ENCODE measurements around the gene FAM184A.

The FAM184A gene

DNA sequence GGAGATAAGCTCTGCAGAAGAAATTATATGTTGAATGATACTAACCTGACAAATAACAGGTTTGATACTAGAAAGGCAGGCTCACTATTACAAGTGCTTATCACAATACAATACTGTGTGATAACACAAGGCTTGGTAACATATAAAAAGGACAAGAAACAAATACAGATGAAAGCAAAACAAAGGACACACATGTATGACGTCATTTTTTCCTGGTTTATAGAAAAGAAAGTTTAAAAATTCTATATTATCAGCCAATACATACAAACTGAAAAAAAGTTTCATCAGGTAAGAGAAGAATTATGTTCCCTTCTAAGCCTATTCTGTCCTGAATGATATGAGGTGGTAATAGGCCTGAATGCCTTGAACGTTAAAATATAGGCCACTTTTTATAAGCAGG is 111.2 kb downstream of the FAM184A start:
- no peak for DNase-seq (ENCODE audit: low spot score)

- no peak for DNase-seq (ENCODE audit: low spot score)
Observed at GRCh38 chr6:118965843-118966370, 112.6 kb downstream of the FAM184A start.

DNA sequence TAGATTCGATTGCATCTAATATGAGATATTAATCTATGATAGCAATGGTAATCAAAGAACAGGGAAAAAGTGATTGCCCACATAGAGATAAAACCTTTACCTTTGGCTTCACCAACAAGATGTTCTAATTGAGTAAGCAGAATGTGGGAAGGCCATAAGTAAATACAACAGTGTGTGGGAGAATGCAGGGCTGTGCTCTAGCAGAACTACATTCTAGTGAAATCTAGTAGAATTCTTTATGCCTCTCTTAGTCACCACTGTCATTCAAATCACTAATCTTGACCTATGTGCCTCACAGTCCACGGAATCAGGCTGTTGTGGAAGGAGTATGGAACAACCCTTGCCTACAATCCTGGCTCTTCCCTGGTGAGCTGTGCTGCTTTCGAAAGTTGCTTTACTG is 113.1 kb downstream of the FAM184A start:
- no peak for DNase-seq (ENCODE audit: low spot score)

DNA sequence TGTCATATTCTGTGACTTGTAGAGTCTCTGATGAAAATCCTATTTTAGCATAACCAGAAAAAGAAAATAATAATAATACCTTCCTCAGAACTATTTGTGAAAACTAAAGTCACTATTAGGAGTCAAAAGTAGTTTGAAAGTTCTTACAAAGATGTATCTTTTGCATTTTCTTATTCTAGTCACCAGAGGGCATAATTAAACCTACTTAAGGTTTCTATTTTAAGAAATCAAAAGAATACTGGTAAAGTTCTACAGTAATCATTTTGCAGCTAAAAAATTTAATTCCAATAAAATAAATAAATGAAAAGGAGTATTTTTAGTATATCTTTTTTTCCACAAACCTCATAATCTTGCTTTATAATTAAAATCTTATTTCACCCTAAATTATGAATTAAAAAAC is 115.5 kb downstream of the FAM184A start:
- no peak for DNase-seq (ENCODE audit: low spot score)

DNA sequence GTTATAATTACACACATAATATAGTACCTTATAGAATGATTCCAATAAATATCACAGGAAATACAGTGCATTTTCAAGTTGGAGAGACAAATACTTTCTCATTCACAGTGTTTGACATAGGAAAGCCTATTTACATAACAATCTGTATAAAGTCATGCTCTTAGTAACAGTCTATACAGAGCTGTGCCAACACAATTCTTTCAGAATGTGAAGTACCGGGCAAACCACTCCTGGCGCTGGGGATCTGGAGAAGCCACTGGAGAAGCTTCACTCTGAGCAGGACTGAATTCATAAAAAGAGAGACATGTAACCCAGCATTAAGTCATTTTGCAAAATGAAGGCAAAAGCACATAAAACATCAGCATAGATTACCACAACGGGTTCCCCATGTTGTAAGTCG is 118.6 kb downstream of the FAM184A start:
- no peak for DNase-seq (ENCODE audit: low spot score)

DNA sequence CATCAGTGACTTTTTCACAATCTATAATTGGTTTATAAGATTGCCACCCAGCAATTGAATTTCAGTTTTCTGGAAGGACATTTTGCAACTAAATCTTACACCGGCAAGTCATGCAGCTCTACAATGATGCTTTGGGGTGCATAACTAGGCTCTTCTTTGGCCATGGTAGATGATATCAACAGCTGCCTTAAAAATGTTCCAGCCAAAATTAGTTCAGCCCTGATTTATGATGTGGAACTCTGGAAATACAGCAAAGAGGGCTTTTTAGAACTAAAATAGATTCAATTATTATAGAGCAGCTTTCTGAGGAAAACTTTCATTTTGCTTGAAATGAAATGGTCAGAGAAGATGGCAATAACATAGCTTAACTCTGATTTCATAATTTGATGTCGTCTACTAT is 125.1 kb downstream of the FAM184A start:
- no peak for DNase-seq (ENCODE audit: low spot score)

- no peak for DNase-seq (ENCODE audit: low spot score)
Observed at GRCh38 chr6:118952683-118953082, 125.8 kb downstream of the FAM184A start.

DNA sequence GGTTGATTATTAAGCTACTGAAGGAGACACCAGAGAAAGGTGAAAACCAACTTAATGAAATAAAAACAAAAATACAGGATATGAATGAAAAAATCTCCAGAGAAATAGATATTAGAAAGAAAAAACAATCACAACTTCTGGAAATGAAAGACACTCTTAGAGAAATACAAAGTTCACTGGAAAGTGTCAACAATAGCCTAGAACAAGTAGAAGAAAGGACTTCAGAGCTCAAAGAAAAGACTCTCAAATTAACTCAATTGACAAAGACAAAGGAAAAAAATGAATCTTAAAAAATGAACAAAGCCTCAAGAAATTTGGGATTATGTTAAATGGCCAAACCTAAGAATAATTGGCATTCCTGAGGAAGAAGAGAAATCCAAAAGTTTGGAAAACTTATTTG is 133.2 kb downstream of the FAM184A start:
- DNase-seq (ENCODE audit: low spot score) = no peak

- no peak for DNase-seq (ENCODE audit: low spot score)
Observed at GRCh38 chr6:118940770-118941169, 137.7 kb downstream of the FAM184A start.

DNA sequence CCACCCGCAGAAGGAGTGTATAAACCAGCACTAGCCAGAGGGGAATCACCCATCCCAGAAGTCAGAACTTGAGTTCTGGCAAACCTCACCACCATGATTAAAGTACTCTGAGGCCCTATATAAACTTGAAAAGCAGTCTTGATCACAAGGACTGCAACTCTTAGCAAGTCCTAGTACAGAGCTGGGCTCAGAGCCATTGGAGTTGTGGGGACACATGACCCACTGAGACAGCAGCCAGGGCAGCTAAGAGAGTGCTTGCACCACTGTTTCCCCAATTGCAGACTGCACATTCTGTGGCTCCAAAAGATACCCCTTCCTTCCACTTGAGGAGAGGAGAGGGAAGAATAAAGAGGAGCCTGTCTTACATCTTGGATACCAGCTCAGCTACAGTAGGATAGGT is 138.8 kb downstream of the FAM184A start:
- no peak for DNase-seq (ENCODE audit: low spot score)

- no peak for DNase-seq (ENCODE audit: low spot score)
Observed at GRCh38 chr6:118935978-118936703, 142.3 kb downstream of the FAM184A start.

GRCh38 chr6:118935331-118935668 is 143.2 kb downstream of the FAM184A start:
- DNase-seq (ENCODE audit: low spot score) = no peak

DNA sequence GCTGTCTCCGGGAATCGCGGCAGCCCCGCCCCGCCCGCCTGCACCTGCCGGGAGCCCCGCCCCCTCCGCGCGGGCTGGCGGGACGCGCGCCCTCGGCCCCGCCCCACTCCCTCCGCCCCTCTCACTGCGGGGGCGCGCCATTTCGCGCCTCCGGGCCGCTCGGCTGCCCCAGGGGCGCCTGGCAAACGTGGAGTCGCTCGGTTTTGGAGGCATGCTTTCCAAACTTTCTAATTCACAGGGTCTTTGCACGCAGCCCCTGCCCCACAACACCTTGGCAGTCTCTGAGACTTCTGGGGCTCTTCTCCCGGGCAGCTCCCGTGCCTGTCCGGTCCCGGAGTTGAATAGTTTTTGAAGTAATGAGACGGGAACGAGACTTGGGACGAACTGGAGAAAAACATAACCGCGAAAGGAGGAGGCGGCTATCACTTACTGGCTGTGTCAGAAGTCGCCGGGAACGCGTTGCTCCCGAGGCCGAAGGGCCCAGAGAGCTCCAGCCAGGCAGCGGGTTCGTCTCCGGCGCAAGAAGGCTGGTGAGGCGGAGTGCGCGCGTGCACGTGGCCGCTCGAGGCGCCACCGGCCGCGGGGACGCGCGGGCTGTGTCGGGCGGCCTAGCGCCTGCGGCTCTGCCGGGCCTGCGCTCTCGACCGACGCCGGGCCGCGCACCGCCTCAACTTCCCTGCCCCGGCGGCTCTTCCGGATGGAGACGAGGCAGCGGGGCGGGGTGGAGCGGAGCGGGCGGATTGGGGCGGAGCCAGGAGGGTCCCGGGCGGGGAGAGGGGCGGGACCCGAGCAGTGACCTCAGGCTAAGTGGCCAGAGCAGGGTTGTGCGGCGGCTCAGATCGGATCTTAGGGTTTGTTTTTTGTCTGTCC is 143.8 kb downstream of the FAM184A start, which contains the start of gene MCM9:
Gene MCM9 (minus strand): TSS at position 699 of the 870 bp plus-strand sequence. CDS start 3,436 bp downstream, outside the sequence.
- DNase-seq (ENCODE audit: low spot score) = peak; percentile 87

DNA sequence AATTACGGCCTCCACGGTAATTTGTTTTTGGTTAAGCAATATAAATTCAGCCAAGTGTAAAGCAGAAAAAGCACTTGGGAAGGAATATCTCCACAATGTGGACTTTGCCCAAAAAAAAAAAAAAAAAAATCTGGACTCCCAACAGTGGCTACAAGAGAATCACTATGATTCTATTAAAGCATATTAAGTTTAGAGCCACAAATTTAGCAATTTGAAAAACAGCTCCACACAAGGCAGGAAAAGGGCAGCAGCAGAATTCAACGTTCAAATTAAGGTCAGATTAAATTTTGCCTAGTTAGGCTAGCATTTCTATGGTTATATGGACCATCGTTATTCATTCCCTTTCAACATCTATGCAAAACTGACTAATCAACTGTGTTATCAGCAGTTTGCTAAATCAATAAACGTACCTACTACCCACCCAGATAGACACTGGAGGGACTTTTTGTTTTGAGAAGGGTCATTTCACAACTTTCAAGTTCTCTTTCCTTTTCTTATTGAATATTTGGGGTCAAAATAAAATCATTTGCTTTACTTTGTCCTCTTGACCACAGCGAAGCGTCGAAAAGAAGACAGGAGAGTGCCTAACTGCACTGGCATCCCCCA is 144.5 kb downstream of the FAM184A start:
- no peak for DNase-seq (ENCODE audit: low spot score)

- no peak for DNase-seq (ENCODE audit: low spot score)
Observed at GRCh38 chr6:118932421-118932820, 146.0 kb downstream of the FAM184A start.

GRCh38 chr6:118931436-118931835 is 147.0 kb downstream of the FAM184A start:
- no peak for DNase-seq (ENCODE audit: low spot score)

- no peak for DNase-seq (ENCODE audit: low spot score)
Observed at GRCh38 chr6:118930680-118931079, 147.8 kb downstream of the FAM184A start.

GRCh38 chr6:118923035-118923434 is 155.4 kb downstream of the FAM184A start:
- DNase-seq (ENCODE audit: low spot score) = no peak

DNA sequence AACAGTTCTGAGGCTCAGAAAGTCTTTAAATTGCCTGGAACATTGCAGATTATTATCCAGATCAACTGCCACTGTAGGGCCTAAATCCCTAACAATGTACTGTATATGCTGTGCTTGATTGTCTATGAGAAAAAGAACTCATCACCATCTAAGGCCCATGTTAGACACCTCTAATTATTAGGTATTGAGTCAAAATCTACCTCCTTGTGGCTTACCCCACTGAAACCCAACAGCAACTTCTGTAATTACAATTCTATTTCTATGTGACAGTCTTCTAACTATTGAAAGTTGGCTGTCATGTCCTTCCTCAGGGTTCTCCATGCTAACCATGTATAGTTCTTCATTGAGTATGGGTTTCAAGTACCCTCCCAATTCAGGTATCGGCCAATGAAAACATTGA is 157.4 kb downstream of the FAM184A start:
- no peak for DNase-seq (ENCODE audit: low spot score)

GRCh38 chr6:118918329-118918725 is 160.1 kb downstream of the FAM184A start:
- DNase-seq (ENCODE audit: low spot score) = no peak

DNA sequence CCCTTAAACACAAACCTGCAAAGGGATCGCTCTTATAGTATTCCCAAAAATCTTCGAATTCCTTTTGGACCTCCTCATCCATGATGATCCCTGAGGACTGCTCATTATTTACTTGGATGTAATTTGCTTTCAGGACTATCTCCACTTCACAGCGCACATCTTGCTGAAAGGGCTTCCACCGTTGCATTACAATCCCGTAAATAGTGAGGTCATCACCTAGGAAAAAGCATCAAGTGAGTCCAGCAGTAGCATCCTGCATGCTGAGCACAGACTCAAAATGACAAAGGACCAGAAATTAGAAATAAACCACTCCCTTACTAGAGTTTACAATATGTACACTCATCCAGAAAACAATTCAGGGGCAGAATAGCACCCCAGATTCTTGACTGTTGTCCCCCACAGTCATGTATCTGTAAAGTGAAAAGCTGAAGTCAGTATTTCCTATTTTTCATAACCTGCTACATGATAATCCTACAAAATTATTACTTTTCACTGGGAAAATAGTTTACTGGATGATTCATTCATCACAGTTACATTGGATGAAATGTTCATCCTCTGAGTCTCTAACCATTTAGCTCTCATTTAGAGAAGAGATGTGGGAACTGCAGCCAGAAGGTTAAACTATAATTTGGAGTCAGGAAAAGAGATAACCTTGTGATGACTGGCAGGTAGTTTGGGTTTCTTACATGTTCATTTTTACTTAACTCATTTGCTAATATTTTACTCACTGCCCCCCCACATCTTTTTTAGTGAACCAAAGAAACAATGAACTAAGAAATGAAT is 160.7 kb downstream of the FAM184A start:
- DNase-seq (ENCODE audit: low spot score) = no peak

GRCh38 chr6:118914598-118914997 is 163.9 kb downstream of the FAM184A start:
- DNase-seq (ENCODE audit: low spot score) = no peak
